GM19455 (cell line): ENCODE measurements around the gene SYNJ1.

Source experiments
- ATAC-seq: cut with Tn5 transposase; IDR thresholded peaks from one replicate; pipeline ENCODE4 v1.9.1; 2021; ENCODE audit not compliant: unreplicated experiment

Gene SYNJ1

GRCh38 chr21:32584472-32584871 is 143.3 kb downstream of the SYNJ1 start:
- no peak for ATAC-seq

GRCh38 chr21:32581732-32582131 is 146.1 kb downstream of the SYNJ1 start:
- ATAC-seq: no peak

- no peak for ATAC-seq
Measured at GRCh38 chr21:32580949-32581348, 146.9 kb downstream of the SYNJ1 start.
